Hepatocyte (in vitro differentiated cells): ENCODE data around the gene MMD. TPM values are rescaled to one million over a fixed set of nuclear protein-coding genes. Genes with fewer than 3 reads are reported as not detected.

Experiments
- DNase-seq: peaks from one replicate; pipeline ENCODE4 v3.0.0-alpha.2; 2016; ENCODE audit warnings: low spot score
- H2AFZ ChIP-seq: fragments of 200-600 bp; sonication (generic); 2 replicates; pipeline ENCODE4 v1.6.0; 2016; ENCODE audit warnings: antibody characterized with exemption, mild to moderate bottlenecking
- H3K27ac ChIP-seq: fragments of 200-600 bp; sonication (generic); 2 replicates; pipeline ENCODE4 v1.5.1; 2016; ENCODE audit warnings: mild to moderate bottlenecking
- H3K27me3 ChIP-seq: fragments of 200-600 bp; sonication (generic); 2 replicates; pipeline ENCODE4 v1.6.1; 2016
- H3K36me3 ChIP-seq: fragments of 200-600 bp; sonication (generic); replicated peaks from 2 replicates; pipeline ENCODE4 v1.5.1; 2016; ENCODE audit warnings: low read depth; ENCODE audit not compliant: insufficient read depth
- H3K4me1 ChIP-seq: fragments of 200-600 bp; sonication (generic); 2 replicates; pipeline ENCODE4 v1.5.1; 2016; ENCODE audit warnings: mild to moderate bottlenecking, moderate library complexity; ENCODE audit not compliant: insufficient read depth
- H3K4me2 ChIP-seq: fragments of 200-600 bp; sonication (generic); 2 replicates; pipeline ENCODE4 v1.6.0; 2016
- H3K4me3 ChIP-seq: fragments of 200-600 bp; sonication (generic); 2 replicates; pipeline ENCODE4 v1.5.1; 2016; ENCODE audit warnings: mild to moderate bottlenecking
- H3K79me2 ChIP-seq: fragments of 200-600 bp; sonication (generic); 2 replicates; pipeline ENCODE4 v1.6.0; 2017; ENCODE audit warnings: mild to moderate bottlenecking
- H3K9me2 ChIP-seq: fragments of 200-600 bp; sonication (generic); replicated peaks from 2 replicates; pipeline ENCODE4 v1.6.0; 2017; ENCODE audit warnings: mild to moderate bottlenecking; ENCODE audit not compliant: insufficient read depth
- H3K9me3 ChIP-seq: fragments of 200-600 bp; sonication (generic); 2 replicates; pipeline ENCODE4 v1.5.1; 2016; ENCODE audit warnings: low read depth, mild to moderate bottlenecking
- H4K20me1 ChIP-seq: fragments of 200-600 bp; sonication (generic); 2 replicates; pipeline ENCODE4 v1.6.0; 2016; ENCODE audit warnings: mild to moderate bottlenecking; ENCODE audit not compliant: insufficient read depth, poor library complexity, severe bottlenecking
- CTCF ChIP-seq: fragments of 200-600 bp; sonication (generic); IDR thresholded peaks from 2 replicates; pipeline ENCODE4 v1.5.1; 2016; ENCODE audit warnings: antibody characterized with exemption, mild to moderate bottlenecking; ENCODE audit not compliant: poor library complexity
- EZH2 ChIP-seq: fragments of 200-600 bp; sonication (generic); IDR thresholded peaks from 2 replicates; pipeline ENCODE4 v1.6.1; 2016; ENCODE audit warnings: antibody characterized with exemption, mild to moderate bottlenecking, borderline replicate concordance
- EZH2phosphoT487 ChIP-seq: fragments of 200-600 bp; sonication (generic); IDR thresholded peaks from one replicate; pipeline ENCODE4 v1.6.1; 2018; ENCODE audit warnings: antibody characterized with exemption, mild to moderate bottlenecking, low read depth, moderate library complexity; ENCODE audit not compliant: unreplicated experiment, severe bottlenecking
- WGBS: methylation state at CpG from one replicate; pipeline ENCODE4 v1.1.6; 2016; ENCODE audit warnings: low lambda C conversion rate; ENCODE audit errors: missing lambda C conversion rate; 5-methylcytosine and 5-hydroxymethylcytosine counted together
- polyA plus RNA-seq: library from polyadenylated mRNA; unstranded; fragments of >200 nt; fragmentation: Nextera tagmentation; extraction: Ambion mirVana; gene quantifications from 2 replicates; pipeline ENCODE4 v1.2.1, GENCODE V29; 2016
- total RNA-seq: library from RNA; depleted of rRNA; stranded (reverse); fragments of >200 nt; gene quantifications from 2 replicates; pipeline ENCODE4 v1.2.3, GENCODE V29; 2014

Gene MMD
- total and polyA plus RNA-seq, 2 experiments from 2014 or later, result 26.9 to 29.5 TPM

- Histone ChIP-seq H3K27ac (no peak overlapping the region), H3K4me1 (no peaks in the 10 kb centered on the region), H3K36me3 (no peaks in the 10 kb centered on the region), H3K9me2 (no peaks in the 10 kb centered on the region), H4K20me1 (no peaks in the 10 kb centered on the region), H3K4me3 (no peak overlapping the region), H2AFZ (no peak overlapping the region), H3K4me2 (no peak overlapping the region), H3K27me3 (no peaks in the 10 kb centered on the region), H3K9me3 (no peaks in the 10 kb centered on the region), H3K79me2 (no peaks in the 10 kb centered on the region)
- TF ChIP-seq EZH2 (no peak), EZH2phosphoT487 (no peak), CTCF (no peak)
- 91% methylated on average over 1 of the region's 1 CpG for WGBS
- no peak for DNase-seq
Measured at GRCh38 chr17:55351226-55351625, 70.4 kb downstream of the MMD start.

- Histone ChIP-seq H3K4me1 (no peaks in the 10 kb centered on the region), H3K9me3 (no peaks in the 10 kb centered on the region), H3K79me2 (no peaks in the 10 kb centered on the region), H3K36me3 (no peaks in the 10 kb centered on the region), H3K4me3 (no peak overlapping the region), H2AFZ (no peak overlapping the region), H3K27me3 (no peaks in the 10 kb centered on the region), H4K20me1 (no peaks in the 10 kb centered on the region), H3K9me2 (no peaks in the 10 kb centered on the region), H3K4me2 (no peak overlapping the region), H3K27ac (no peak overlapping the region)
- TF ChIP-seq EZH2phosphoT487, result no peak
- no peak for TF ChIP-seq EZH2
- no peak for TF ChIP-seq CTCF
- DNase-seq, result no peak
- WGBS, result 32% methylated on average over 2 of the region's 2 CpGs
Measured at GRCh38 chr17:55350825-55351205, 70.8 kb downstream of the MMD start.

GRCh38 chr17:55348749-55349354 is 72.8 kb downstream of the MMD start:
- Histone ChIP-seq H3K4me2 (no peak overlapping the region), H3K9me2 (no peaks in the 10 kb centered on the region), H2AFZ (no peak overlapping the region), H3K9me3 (no peaks in the 10 kb centered on the region), H3K27me3 (no peaks in the 10 kb centered on the region), H3K27ac (no peak overlapping the region), H4K20me1 (no peaks in the 10 kb centered on the region), H3K79me2 (no peaks in the 10 kb centered on the region), H3K36me3 (no peaks in the 10 kb centered on the region), H3K4me1 (no peaks in the 10 kb centered on the region), H3K4me3 (no peak overlapping the region)
- DNase-seq, result peak; percentile 79
- TF ChIP-seq CTCF (peak; percentile 82), EZH2 (no peak)
- WGBS, result 18% methylated on average over 10 of the region's 10 CpGs

GRCh38 chr17:55347341-55347740 is 74.3 kb downstream of the MMD start:
- H3K4me1 ChIP-seq, result no peaks in the 10 kb centered on the region
- no peak for TF ChIP-seq EZH2
- no peak for TF ChIP-seq CTCF
- no peak for TF ChIP-seq EZH2phosphoT487
- H3K4me3 ChIP-seq, result no peak overlapping the region
- no peak overlapping the region for H3K27ac ChIP-seq
- H3K9me2 ChIP-seq, result no peaks in the 10 kb centered on the region
- H3K79me2 ChIP-seq, result no peaks in the 10 kb centered on the region
- H4K20me1 ChIP-seq, result no peaks in the 10 kb centered on the region
- H3K27me3 ChIP-seq, result no peaks in the 10 kb centered on the region
- 85% methylated on average over 2 of the region's 2 CpGs for WGBS
- H3K9me3 ChIP-seq, result no peaks in the 10 kb centered on the region
- no peak overlapping the region for H3K4me2 ChIP-seq
- no peaks in the 10 kb centered on the region for H3K36me3 ChIP-seq
- H2AFZ ChIP-seq, result no peak overlapping the region
- no peak for DNase-seq
